C1 segment of cervical spinal cord (tissue), 14 donors: Measurements from ENCODE around the gene PKD1L1.

Experiments
- DNase-seq, 14 donors: peaks; one replicate each; lab custom pipeline; 2025; lab: John Stamatoyannopoulos, UW

PKD1L1 gene

GRCh38 chr7:47818796-47819606 is 129.3 kb downstream of the PKD1L1 start:
- peak in 8 of 14 donors; percentile 8 to 65 (median 30) for DNase-seq

GRCh38 chr7:47817917-47818316 is 130.3 kb downstream of the PKD1L1 start:
- no peak for DNase-seq

- DNase-seq = no peak
These were observed 131.6 kb downstream of the PKD1L1 start for GRCh38 chr7:47816647-47817046.

- no peak for DNase-seq
These were observed 132.4 kb downstream of the PKD1L1 start for GRCh38 chr7:47815867-47816266.

- no peak for DNase-seq
These were observed 133.2 kb downstream of the PKD1L1 start for GRCh38 chr7:47814905-47815613.

GRCh38 chr7:47813620-47814260 is 134.5 kb downstream of the PKD1L1 start:
- no peak for DNase-seq

GRCh38 chr7:47812429-47813136 is 135.7 kb downstream of the PKD1L1 start:
- DNase-seq = peak in 2 of 14 donors; percentile 21 to 34

- DNase-seq = peak in 1 of 14 donors; percentile 16
These were observed 136.5 kb downstream of the PKD1L1 start for GRCh38 chr7:47811632-47812380.

GRCh38 chr7:47809387-47809786 is 138.9 kb downstream of the PKD1L1 start:
- no peak for DNase-seq

- DNase-seq = no peak
These were observed 139.9 kb downstream of the PKD1L1 start for GRCh38 chr7:47808321-47808720.

GRCh38 chr7:47807756-47808155 is 140.5 kb downstream of the PKD1L1 start:
- DNase-seq = no peak

GRCh38 chr7:47807126-47807525 is 141.1 kb downstream of the PKD1L1 start:
- DNase-seq = no peak

- peak in 2 of 14 donors; percentile 4 to 34 for DNase-seq
These were observed 141.6 kb downstream of the PKD1L1 start for GRCh38 chr7:47806701-47807103.

GRCh38 chr7:47804767-47805545 is 143.3 kb downstream of the PKD1L1 start:
- DNase-seq = no peak

- no peak for DNase-seq
These were observed 144.4 kb downstream of the PKD1L1 start for GRCh38 chr7:47803846-47804245.

GRCh38 chr7:47803025-47803424 is 145.2 kb downstream of the PKD1L1 start:
- DNase-seq = no peak

GRCh38 chr7:47801423-47801822 is 146.8 kb downstream of the PKD1L1 start:
- DNase-seq = no peak

GRCh38 chr7:47799524-47799923 is 148.7 kb downstream of the PKD1L1 start:
- DNase-seq = no peak

GRCh38 chr7:47796347-47796746 is 151.9 kb downstream of the PKD1L1 start:
- no peak for DNase-seq

- DNase-seq = no peak
These were observed 152.6 kb downstream of the PKD1L1 start for GRCh38 chr7:47795631-47796030.
